Smooth muscle cell (in vitro differentiated cells): ENCODE measurements around the gene CCDC68. TPM values are rescaled to one million over a fixed set of nuclear protein-coding genes. Genes with fewer than 3 reads are reported as not detected.

Experiments
- DNase-seq: peaks from one replicate; lab custom pipeline; 2025; ENCODE audit not compliant: unreplicated experiment; lab: John Stamatoyannopoulos, UW
- H2AFZ ChIP-seq: fragments of 200-600 bp; sonication (generic); 2 replicates; pipeline ENCODE4 v1.6.0; 2016; ENCODE audit warnings: antibody characterized with exemption, low read depth, mild to moderate bottlenecking
- H3F3A ChIP-seq: fragments of 200-600 bp; sonication (generic); 2 replicates; pipeline ENCODE4 v1.6.0; 2017; ENCODE audit warnings: antibody characterized with exemption, low read depth
- H3K27ac ChIP-seq: fragments of 200-600 bp; sonication (generic); 2 replicates; pipeline ENCODE4 v1.5.1; 2016; ENCODE audit warnings: low read depth, mild to moderate bottlenecking
- H3K27me3 ChIP-seq: fragments of 200-600 bp; sonication (generic); 2 replicates; pipeline ENCODE4 v1.6.1; 2016; ENCODE audit warnings: low read depth, mild to moderate bottlenecking
- H3K36me3 ChIP-seq: fragments of 200-600 bp; sonication (generic); 2 replicates; pipeline ENCODE4 v1.5.1; 2016; ENCODE audit warnings: low read depth
- H3K4me1 ChIP-seq: fragments of 200-600 bp; sonication (generic); 2 replicates; pipeline ENCODE4 v1.5.1; 2016; ENCODE audit warnings: low read depth
- H3K4me2 ChIP-seq: fragments of 200-600 bp; sonication (generic); 2 replicates; pipeline ENCODE4 v1.6.0; 2016; ENCODE audit warnings: mild to moderate bottlenecking
- H3K4me3 ChIP-seq: fragments of 200-600 bp; sonication (generic); 2 replicates; pipeline ENCODE4 v1.5.1; 2016; ENCODE audit warnings: mild to moderate bottlenecking
- H3K79me2 ChIP-seq: fragments of 200-600 bp; sonication (generic); 2 replicates; pipeline ENCODE4 v1.6.0; 2016; ENCODE audit warnings: low read depth, mild to moderate bottlenecking
- H3K9ac ChIP-seq: fragments of 200-600 bp; sonication (generic); 2 replicates; pipeline ENCODE4 v1.6.0; 2016; ENCODE audit warnings: low read depth
- H3K9me3 ChIP-seq: fragments of 200-600 bp; sonication (generic); replicated peaks from 2 replicates; pipeline ENCODE4 v1.5.1; 2016; ENCODE audit warnings: low read depth
- H4K20me1 ChIP-seq: fragments of 200-600 bp; sonication (generic); 2 replicates; pipeline ENCODE4 v1.6.0; 2016; ENCODE audit warnings: low read depth
- WGBS: methylation state at CpG from one replicate; pipeline ENCODE4 v1.1.7; 2016; ENCODE audit warnings: low lambda C conversion rate; 5-methylcytosine and 5-hydroxymethylcytosine counted together
- polyA plus RNA-seq: library from polyadenylated mRNA; unstranded; fragments of >200 nt; fragmentation: Nextera tagmentation; extraction: Ambion mirVana; gene quantifications from 2 replicates; pipeline ENCODE4 v1.2.1, GENCODE V29; 2016
- total RNA-seq: library from RNA; depleted of rRNA; stranded (reverse); fragments of >200 nt; gene quantifications from 2 replicates; pipeline ENCODE4 v1.2.3, GENCODE V29; 2014
- TF ChIP-seq, protein P1 (sequence below): fragments of 200-600 bp; sonication (generic); IDR thresholded peaks from 2 replicates; pipeline ENCODE4 v1.5.1; 2017; ENCODE audit warnings: borderline replicate concordance, mild to moderate bottlenecking, antibody characterized with exemption; ENCODE audit not compliant: insufficient read depth, poor library complexity, severe bottlenecking

CCDC68 gene
- total and polyA plus RNA-seq, 2 experiments from 2014 or later = 4.8 to 6.2 TPM

DNA sequence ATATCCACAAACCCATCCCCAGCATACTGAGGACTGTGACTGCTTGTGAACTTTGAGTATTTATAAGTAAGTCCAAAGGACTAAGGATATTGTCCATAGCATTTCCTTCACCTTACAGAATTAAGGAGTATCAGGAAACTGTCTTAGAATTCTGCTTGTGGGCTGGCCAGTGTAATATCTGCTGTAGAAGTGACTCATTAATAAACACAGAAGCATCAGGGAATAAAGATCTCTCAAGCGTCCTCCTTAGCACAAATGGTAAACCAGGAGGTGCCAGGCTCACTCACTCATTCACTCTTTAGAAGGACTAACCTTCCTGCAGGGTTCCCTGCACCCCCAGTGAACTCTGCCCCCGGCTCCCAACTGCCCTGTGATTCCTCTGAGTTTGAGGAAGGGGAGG, 31.0 kb downstream of the CCDC68 start:
- H4K20me1 ChIP-seq = no peaks in the 10 kb centered on the region
- no peaks in the 10 kb centered on the region for H3K79me2 ChIP-seq
- no peak overlapping the region for H3K4me3 ChIP-seq
- H3K4me1 ChIP-seq = no peaks in the 10 kb centered on the region
- H3K27ac ChIP-seq = no peak overlapping the region
- H3K27me3 ChIP-seq = no peaks in the 10 kb centered on the region
- no peak for DNase-seq
- H3F3A ChIP-seq = peaks cover 6% of the 10 kb centered on the region
- no peak overlapping the region for H3K9ac ChIP-seq
- WGBS = 66% methylated on average over 2 of the region's 2 CpGs
- TF ChIP-seq, protein P1, sequence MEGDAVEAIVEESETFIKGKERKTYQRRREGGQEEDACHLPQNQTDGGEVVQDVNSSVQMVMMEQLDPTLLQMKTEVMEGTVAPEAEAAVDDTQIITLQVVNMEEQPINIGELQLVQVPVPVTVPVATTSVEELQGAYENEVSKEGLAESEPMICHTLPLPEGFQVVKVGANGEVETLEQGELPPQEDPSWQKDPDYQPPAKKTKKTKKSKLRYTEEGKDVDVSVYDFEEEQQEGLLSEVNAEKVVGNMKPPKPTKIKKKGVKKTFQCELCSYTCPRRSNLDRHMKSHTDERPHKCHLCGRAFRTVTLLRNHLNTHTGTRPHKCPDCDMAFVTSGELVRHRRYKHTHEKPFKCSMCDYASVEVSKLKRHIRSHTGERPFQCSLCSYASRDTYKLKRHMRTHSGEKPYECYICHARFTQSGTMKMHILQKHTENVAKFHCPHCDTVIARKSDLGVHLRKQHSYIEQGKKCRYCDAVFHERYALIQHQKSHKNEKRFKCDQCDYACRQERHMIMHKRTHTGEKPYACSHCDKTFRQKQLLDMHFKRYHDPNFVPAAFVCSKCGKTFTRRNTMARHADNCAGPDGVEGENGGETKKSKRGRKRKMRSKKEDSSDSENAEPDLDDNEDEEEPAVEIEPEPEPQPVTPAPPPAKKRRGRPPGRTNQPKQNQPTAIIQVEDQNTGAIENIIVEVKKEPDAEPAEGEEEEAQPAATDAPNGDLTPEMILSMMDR = no peak
- no peak overlapping the region for H2AFZ ChIP-seq
- no peaks in the 10 kb centered on the region for H3K9me3 ChIP-seq
- no peak overlapping the region for H3K4me2 ChIP-seq
- no peaks in the 10 kb centered on the region for H3K36me3 ChIP-seq

DNA sequence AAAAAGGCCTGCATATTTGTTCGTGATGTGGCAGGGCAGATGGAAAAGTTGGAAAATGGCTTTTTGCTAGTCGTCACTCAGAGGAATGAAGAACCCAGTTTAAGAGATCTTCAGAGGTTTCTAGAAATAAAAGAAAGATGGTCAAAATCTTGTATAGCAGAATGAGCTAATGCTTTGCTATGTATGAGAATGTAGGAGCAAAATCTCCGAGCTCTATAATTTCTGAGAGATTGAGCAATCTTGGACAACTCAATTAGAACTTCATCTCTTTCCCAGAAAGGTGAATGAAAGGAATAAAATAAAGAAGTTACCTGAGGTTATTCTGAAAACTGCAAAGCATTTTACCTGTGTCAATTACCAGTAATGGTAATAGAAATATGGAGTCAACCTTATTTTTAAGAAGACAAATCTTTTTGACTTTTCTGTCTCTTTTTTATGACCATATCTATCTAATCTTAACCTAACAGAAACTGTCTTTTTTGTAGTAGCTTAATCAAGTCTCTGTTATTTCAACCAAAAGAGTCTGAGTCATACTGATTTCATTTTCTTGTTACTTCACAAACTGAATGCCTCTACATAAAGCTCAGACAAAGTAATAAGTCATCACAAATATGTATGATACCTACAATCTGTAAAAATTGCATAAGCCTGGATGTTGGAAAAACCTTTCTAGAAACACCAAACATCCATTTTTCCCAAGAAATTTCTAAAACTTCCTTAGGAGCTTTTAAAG, 32.5 kb downstream of the CCDC68 start:
- no peaks in the 10 kb centered on the region for H4K20me1 ChIP-seq
- WGBS = 89% methylated on average over 3 of the region's 3 CpGs
- no peaks in the 10 kb centered on the region for H3K79me2 ChIP-seq
- no peaks in the 10 kb centered on the region for H3K36me3 ChIP-seq
- DNase-seq = no peak
- TF ChIP-seq, protein P1 = no peak
- no peak overlapping the region for H3K4me3 ChIP-seq
- H3K9me3 ChIP-seq = no peaks in the 10 kb centered on the region
- H3F3A ChIP-seq = peaks cover 6% of the 10 kb centered on the region
- no peak overlapping the region for H3K27ac ChIP-seq
- no peak overlapping the region for H3K9ac ChIP-seq
- no peaks in the 10 kb centered on the region for H3K27me3 ChIP-seq
- H2AFZ ChIP-seq = no peak overlapping the region
- no peaks in the 10 kb centered on the region for H3K4me1 ChIP-seq
- no peak overlapping the region for H3K4me2 ChIP-seq

GRCh38 chr18:54924948-54925347, 34.3 kb downstream of the CCDC68 start:
- H3K4me2 ChIP-seq = no peak overlapping the region
- H3K27me3 ChIP-seq = no peaks in the 10 kb centered on the region
- no peaks in the 10 kb centered on the region for H3K9me3 ChIP-seq
- DNase-seq = no peak
- H3K27ac ChIP-seq = peak overlapping the region; percentile 37
- no peaks in the 10 kb centered on the region for H3K4me1 ChIP-seq
- TF ChIP-seq, protein P1 = no peak
- H2AFZ ChIP-seq = no peak overlapping the region
- WGBS = 36% methylated on average over 1 of the region's 1 CpG
- H4K20me1 ChIP-seq = no peaks in the 10 kb centered on the region
- peaks cover 6% of the 10 kb centered on the region for H3F3A ChIP-seq
- no peaks in the 10 kb centered on the region for H3K79me2 ChIP-seq
- H3K36me3 ChIP-seq = no peaks in the 10 kb centered on the region
- no peak overlapping the region for H3K9ac ChIP-seq
- no peak overlapping the region for H3K4me3 ChIP-seq
